NCI-H774 (cell line): ENCODE data around the gene LZTS2.
A peak's percentile ranks its signal among the peaks of the same experiment; 100 is the strongest.
"Not testable (repeated sequence)": the region's sequence is repeated elsewhere in the genome, so short reads cannot be mapped to it uniquely, and the experiment has no call there.

Source experiments
- DNase-seq: peaks from one replicate; lab custom pipeline; 2025; lab: John Stamatoyannopoulos, UW

Gene LZTS2

DNA sequence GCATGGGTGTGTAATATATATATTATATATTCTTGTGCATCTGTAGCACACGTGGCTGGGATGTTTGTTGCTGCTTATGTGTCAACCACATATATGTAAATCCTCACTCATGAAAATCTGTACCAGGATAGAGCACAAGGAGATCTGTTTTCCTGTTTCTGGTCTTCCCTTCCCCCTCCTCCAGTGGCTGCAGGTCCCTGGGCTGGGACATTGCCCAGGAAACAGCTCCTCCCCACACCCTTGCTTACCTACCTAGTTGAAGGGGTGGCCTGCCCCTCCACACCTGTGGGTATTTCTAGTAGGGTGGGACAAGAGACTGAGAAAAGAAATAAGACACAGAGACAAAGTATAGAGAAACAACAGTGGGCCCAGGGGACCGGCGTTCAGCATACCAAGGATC is 33.7 kb downstream of the LZTS2 start:
- no peak for DNase-seq

- not testable (repeated sequence) for DNase-seq
These were observed 34.8 kb downstream of the LZTS2 start for GRCh38 chr10:101034404-101034803.

DNA sequence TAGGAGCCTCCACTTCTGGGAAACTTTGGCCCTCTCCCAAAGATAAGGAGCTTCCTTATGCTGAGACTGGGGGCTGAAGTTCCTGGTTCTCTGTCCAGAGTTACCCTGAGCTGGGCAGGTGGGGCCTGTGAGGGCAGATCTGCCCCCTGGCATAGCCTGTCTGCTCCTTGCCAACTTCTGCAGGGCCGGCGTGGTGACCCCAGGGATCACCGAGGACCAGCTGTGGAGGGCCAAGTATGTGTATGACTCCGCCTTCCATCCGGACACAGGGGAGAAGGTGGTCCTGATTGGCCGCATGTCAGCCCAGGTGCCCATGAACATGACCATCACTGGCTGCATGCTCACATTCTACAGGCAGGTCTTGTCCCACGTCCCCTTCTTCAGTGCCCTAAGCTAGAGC is 35.7 kb downstream of the LZTS2 start:
- DNase-seq: no peak

- DNase-seq: no peak
These were observed 36.5 kb downstream of the LZTS2 start for GRCh38 chr10:101035916-101036702.

DNA sequence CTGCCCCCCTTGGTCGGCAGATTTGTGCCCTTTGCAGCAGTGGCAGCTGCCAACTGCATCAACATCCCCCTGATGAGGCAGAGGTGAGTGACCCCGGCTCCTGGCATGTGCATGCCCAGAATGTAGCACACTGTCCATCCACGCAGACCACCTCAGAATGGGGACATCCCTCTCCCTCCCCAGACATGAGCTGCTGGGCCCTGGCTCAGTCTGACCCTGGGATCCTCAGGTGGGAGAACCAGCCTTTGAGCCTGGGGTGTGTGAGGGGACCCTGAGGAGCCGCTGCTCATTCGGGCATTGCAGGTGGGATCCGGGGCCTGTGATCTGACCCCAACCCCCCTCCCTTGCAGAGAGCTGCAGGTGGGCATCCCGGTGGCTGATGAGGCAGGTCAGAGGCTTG is 37.1 kb downstream of the LZTS2 start:
- no peak for DNase-seq

GRCh38 chr10:101038484-101038883 is 38.9 kb downstream of the LZTS2 start:
- no peak for DNase-seq

DNA sequence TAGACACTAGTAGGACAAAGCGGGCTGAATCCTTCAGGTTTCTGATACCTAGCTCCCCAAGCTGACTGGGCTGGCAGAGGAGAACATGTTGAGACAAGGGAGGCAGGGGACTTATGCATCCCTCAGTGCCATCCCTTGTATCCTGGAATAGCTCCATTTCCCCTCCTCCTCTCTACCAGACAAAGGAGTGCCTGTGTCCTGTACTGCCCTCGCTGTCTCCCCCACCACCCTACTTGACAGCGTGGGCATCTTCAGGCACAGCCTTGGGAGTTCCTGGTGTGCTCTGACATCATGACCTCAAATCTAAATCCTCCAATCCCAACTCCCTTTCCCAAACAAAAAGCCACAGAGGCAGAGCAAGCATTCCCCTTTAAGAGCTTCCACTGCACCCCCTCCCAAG is 40.5 kb downstream of the LZTS2 start:
- DNase-seq: no peak

DNA sequence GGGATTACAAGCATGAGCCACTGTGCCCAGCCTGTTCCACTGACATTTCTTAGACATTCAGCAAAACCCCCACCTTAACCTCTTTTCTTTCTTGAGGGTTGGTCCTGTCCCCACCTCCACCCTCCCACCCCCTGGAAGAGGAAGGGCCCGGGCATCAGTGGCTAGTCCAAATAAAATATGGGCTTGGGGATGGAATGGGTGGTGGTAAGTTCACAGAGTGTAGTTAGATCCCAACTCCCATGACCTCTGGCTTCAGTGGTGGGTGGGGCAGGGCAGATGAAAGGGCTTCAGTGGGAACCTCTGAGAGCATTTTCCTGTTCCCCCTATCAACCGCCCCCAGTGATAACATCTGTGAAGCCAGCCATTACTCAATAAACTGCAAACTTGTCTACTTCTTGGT is 41.2 kb downstream of the LZTS2 start:
- DNase-seq: no peak

DNA sequence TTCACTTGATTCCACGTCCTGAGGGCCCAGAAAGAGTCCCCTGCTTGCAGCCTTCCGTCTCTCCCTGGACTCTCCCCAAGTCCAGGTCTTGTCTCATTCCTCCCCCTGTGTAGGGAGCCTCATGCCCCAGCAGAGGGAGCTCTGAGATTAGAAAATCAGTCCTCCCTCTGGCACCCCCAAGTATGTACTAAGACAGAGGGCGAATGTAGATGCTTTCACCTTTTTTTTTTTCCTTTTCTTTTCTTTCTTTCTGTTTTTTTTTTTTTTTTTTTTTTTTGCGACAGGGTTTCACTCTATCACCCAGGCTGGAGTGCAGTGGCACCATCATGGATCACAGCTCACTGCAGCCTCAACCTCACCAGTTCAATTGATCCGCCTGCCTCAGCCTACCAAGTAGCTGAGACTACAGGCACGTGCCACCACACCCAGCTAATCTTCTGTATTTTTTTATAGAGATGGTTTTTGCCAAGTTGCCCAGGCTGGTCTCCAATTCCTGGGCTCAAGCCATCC is 41.7 kb downstream of the LZTS2 start:
- DNase-seq: peak; percentile 21

- no peak for DNase-seq
These were observed 42.5 kb downstream of the LZTS2 start for GRCh38 chr10:101042118-101042517.

DNA sequence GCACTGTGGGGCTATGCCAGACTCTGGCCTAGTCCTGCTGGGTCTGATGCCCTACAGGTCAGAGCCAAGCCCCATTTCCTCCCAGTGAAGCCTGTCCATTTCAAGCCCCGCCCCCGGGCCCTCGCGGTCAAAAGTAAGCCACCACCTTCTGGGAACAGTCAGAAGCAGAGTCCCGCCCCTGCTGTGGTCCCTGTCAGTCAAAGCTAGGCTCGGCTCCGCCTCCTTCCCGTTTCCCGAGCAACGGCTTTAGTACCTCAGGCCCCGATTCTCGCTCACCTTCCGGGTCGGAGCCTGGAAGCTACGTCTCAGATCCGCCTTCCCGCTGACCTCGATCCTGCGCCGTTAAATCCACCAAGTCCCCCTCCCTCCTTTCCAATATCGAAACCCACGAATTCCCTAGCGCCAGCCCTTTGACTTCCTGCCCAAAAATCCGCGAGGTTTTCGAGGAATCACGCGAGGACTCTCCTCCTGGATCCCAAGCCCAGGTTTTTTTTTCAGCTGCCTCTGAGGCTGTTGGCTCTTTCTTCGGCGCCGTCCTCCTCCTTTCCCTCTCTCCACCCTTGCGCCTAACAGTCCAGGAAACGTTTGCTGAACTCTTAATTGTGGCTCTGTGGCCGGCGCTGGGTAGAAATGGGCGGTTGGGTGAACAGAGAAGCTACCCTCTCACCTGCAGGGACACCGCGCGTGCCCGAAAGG is 43.2 kb downstream of the LZTS2 start:
- peak; percentile 89 for DNase-seq

DNA sequence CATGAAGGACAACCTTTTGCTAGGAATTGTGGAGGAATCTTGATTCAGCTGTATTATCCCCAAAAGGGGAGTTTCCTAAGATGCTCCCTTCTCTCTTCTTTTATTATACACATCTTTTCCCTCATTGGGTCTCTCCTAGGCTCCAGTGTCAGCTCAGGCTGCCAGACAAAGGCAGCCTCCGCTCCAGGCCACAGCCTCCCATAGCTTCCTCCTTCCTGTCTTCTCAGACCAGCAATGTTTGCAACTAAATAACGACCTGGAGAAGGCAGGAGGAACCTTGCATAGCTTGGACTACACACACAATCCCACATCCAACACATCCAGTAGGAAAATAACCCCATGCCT is 43.7 kb downstream of the LZTS2 start:
- no peak for DNase-seq

DNA sequence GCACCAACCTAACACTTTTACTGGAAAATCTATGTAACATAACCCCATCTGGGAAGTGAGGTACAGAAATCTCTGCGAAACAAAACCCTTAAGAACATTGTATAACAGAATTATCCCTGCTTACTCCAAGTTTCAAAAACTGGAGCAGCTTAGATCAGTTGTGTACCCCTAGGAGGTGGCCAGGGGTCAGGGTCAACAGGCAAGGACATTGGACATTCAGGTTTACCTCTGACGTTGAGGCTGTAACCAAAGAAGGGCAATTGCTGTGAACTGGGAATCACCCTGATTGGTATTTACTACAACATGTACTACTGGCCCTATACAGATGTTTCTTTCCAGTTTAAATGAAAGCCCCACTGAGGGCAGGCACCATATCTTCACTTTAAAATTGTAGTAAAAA is 44.5 kb downstream of the LZTS2 start:
- DNase-seq: no peak

- DNase-seq: no peak
These were observed 47.0 kb downstream of the LZTS2 start for GRCh38 chr10:101046332-101047238.

DNA sequence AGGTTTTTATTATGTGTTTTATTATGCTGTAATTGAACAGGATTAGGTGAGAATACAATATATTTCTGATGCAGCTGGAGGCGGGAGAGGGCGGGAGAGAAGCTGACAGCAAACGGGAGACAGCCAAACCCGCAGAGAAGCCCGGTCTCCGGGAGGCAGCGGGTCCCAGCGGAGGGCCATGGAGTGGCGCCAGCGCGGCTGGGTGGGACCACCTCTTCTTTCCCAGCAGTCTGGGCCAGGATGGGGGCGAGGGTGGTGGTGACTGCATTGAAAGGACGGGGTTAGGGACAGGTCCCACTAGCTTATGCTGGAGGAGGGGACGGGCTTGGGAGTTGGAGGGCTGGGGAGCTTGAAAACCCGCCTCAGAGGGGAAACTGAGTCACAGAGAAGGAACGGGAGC is 47.7 kb downstream of the LZTS2 start:
- no peak for DNase-seq

DNA sequence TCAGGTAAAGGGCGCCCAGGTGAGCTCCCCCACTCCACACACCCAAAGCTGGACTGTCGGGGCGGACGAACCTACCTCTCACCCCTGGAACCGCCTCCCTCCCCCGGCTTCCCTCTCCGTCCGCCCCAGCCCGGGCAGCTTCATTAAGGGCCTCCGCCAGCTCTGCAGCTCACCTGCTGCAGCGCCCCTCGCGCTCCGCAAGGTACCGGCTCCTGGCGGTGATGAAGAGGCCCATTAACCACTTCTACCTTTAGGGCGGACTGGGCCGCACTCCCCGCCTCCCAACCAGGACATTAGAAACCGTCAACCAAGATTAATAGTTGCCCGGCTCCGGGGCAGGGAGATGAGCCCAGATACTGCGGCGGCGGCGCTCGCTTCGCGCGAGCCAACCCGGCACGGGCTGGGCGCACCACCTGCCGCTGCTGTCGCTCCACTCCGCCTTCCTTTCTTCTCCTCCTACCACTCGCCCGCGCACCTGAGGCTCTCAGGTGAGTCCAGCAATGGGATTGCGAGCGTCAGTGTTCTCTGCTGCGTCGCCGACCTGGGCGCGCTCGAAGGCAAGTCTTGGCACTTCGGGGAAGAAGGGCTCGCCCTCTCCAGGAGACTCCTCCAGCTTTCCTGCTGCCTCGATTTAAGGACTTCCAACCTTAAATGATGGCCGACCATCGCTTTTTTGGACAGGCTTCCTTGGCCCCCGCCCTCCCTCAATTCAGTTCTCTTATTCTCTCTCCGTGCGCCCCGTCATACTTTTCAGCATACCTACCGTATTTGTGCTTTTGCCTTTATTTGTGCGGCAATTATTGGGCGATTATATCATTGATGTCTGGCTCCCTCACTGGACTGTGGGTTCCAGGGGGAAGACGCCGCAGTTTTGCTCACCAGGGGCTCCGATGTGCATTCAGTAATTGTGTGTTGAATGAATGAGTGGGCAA is 48.6 kb downstream of the LZTS2 start:
- no peak for DNase-seq

GRCh38 chr10:101050208-101051069 is 50.8 kb downstream of the LZTS2 start:
- DNase-seq: no peak

GRCh38 chr10:101052285-101052684 is 52.7 kb downstream of the LZTS2 start:
- no peak for DNase-seq

- DNase-seq: no peak
These were observed 53.9 kb downstream of the LZTS2 start for GRCh38 chr10:101053516-101053915.

DNA sequence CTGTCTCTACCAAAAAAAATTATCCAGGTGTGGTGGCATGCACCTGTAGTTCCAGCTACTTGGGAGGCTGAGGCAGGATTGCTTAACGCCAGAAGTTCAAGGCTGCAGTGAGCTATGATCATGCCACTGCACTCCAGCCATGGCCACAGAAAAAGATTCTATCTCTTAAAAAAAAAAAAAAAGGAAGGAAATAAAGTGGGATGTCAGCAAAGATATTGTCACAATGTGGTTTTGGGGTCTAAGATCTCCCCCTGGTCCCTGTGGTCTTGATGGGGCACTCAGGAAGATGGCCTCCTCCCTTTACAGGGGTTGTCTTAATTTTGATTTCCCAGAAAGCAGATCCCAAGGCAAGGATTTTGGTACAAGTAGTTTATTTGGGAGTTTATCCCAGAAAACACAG is 54.7 kb downstream of the LZTS2 start:
- DNase-seq: no peak
